Fibroblast of villous mesenchyme (primary cell): Measurements from ENCODE around the gene CAMK2D. TPM values are rescaled to one million over a fixed set of nuclear protein-coding genes. Genes with fewer than 3 reads are reported as not detected.

ENCODE experiments used
- DNase-seq: peaks from one replicate; pipeline ENCODE4 v3.0.0-alpha.2; 2010; ENCODE audit warnings: low read depth
- H3K4me3 ChIP-seq: 2 replicates; pipeline ENCODE4 v1.5.1; 2011; ENCODE audit warnings: low read depth, mild to moderate bottlenecking, low read length
- CTCF ChIP-seq: IDR thresholded peaks from 2 replicates; pipeline ENCODE4 v1.5.1; 2012; ENCODE audit warnings: low read depth, mild to moderate bottlenecking, low read length; ENCODE audit not compliant: insufficient read depth
- total RNA-seq: library from RNA; depleted of rRNA; stranded (reverse); fragments of >200 nt; gene quantifications from 2 replicates; pipeline ENCODE4 v1.2.3, GENCODE V29; 2012

The CAMK2D gene
- total RNA-seq, 1 donor: 161 TPM

GRCh38 chr4:113474017-113474416 lies 287.5 kb downstream of the CAMK2D start:
- TF ChIP-seq CTCF: no peak
- peak; percentile 42 for DNase-seq
- no peak overlapping the region for H3K4me3 ChIP-seq

GRCh38 chr4:113472864-113473263 lies 288.7 kb downstream of the CAMK2D start:
- no peak overlapping the region for H3K4me3 ChIP-seq
- TF ChIP-seq CTCF: no peak
- DNase-seq: no peak

GRCh38 chr4:113471146-113471860 lies 290.2 kb downstream of the CAMK2D start:
- TF ChIP-seq CTCF: no peak
- H3K4me3 ChIP-seq: no peak overlapping the region
- DNase-seq: no peak

- DNase-seq: no peak
- no peak overlapping the region for H3K4me3 ChIP-seq
- no peak for TF ChIP-seq CTCF
Measured at GRCh38 chr4:113469926-113470325, 291.6 kb downstream of the CAMK2D start.

GRCh38 chr4:113469023-113469390 lies 292.5 kb downstream of the CAMK2D start:
- H3K4me3 ChIP-seq: no peak overlapping the region
- DNase-seq: peak; percentile 49
- no peak for TF ChIP-seq CTCF

GRCh38 chr4:113468165-113469022 lies 293.1 kb downstream of the CAMK2D start:
- peak; percentile 99 for DNase-seq
- no peak for TF ChIP-seq CTCF
- peak overlapping the region; percentile 26 for H3K4me3 ChIP-seq
